ENCODE measurements around the gene SRBD1.

The SRBD1 gene

GRCh38 chr2:45595721-45596435 lies 15.2 kb downstream of the SRBD1 start:
- no peak for DNase-seq

- no peak for DNase-seq
These were observed 20.0 kb downstream of the SRBD1 start for GRCh38 chr2:45591073-45591472.

GRCh38 chr2:45588158-45588829 lies 22.8 kb downstream of the SRBD1 start:
- DNase-seq, result no peak

- no peak for DNase-seq
These were observed 24.5 kb downstream of the SRBD1 start for GRCh38 chr2:45586600-45586999.

GRCh38 chr2:45585267-45585861 lies 25.7 kb downstream of the SRBD1 start:
- DNase-seq, result peak; percentile 13 to 51

- no peak for DNase-seq
These were observed 27.1 kb downstream of the SRBD1 start for GRCh38 chr2:45583977-45584376.

- DNase-seq, result no peak
These were observed 28.5 kb downstream of the SRBD1 start for GRCh38 chr2:45582522-45582921.

GRCh38 chr2:45578056-45578843 lies 32.8 kb downstream of the SRBD1 start:
- DNase-seq, result peak in 1 of 2 experiments; percentile 14

- DNase-seq, result no peak
These were observed 33.6 kb downstream of the SRBD1 start for GRCh38 chr2:45577441-45577840.

- no peak for DNase-seq
These were observed 35.2 kb downstream of the SRBD1 start for GRCh38 chr2:45575881-45576280.

GRCh38 chr2:45572979-45573378 lies 38.1 kb downstream of the SRBD1 start:
- no peak for DNase-seq

- no peak for DNase-seq
These were observed 39.1 kb downstream of the SRBD1 start for GRCh38 chr2:45571940-45572339.

GRCh38 chr2:45570671-45571334 lies 40.3 kb downstream of the SRBD1 start:
- DNase-seq, result peak in 1 of 2 experiments; percentile 12

GRCh38 chr2:45568935-45569334 lies 42.1 kb downstream of the SRBD1 start:
- DNase-seq, result peak in 1 of 2 experiments; percentile 27

- DNase-seq, result peak in 1 of 2 experiments; percentile 67
These were observed 42.9 kb downstream of the SRBD1 start for GRCh38 chr2:45567974-45568789.

GRCh38 chr2:45567288-45567963 lies 43.6 kb downstream of the SRBD1 start:
- DNase-seq, result no peak

GRCh38 chr2:45559436-45559835 lies 51.6 kb downstream of the SRBD1 start:
- no peak for DNase-seq

GRCh38 chr2:45554742-45555140 lies 56.3 kb downstream of the SRBD1 start:
- DNase-seq, result no peak

- no peak for DNase-seq
These were observed 56.9 kb downstream of the SRBD1 start for GRCh38 chr2:45554073-45554741.

- DNase-seq, result no peak
These were observed 59.2 kb downstream of the SRBD1 start for GRCh38 chr2:45551862-45552261.

- DNase-seq, result no peak
These were observed 65.1 kb downstream of the SRBD1 start for GRCh38 chr2:45545943-45546342.

All from SW 1271 (cell line).